HG02610 (cell line): ENCODE measurements around the gene PTPRN2.
A peak's percentile ranks its signal among the peaks of the same experiment; 100 is the strongest.
"Not testable (repeated sequence)": the region's sequence is repeated elsewhere in the genome, so short reads cannot be mapped to it uniquely, and the experiment has no call there.

Experiments used
- ATAC-seq: cut with Tn5 transposase; IDR thresholded peaks from one replicate; pipeline ENCODE4 v1.9.1; 2021; ENCODE audit warnings: mild to moderate bottlenecking, moderate library complexity; ENCODE audit not compliant: unreplicated experiment

Gene PTPRN2

DNA sequence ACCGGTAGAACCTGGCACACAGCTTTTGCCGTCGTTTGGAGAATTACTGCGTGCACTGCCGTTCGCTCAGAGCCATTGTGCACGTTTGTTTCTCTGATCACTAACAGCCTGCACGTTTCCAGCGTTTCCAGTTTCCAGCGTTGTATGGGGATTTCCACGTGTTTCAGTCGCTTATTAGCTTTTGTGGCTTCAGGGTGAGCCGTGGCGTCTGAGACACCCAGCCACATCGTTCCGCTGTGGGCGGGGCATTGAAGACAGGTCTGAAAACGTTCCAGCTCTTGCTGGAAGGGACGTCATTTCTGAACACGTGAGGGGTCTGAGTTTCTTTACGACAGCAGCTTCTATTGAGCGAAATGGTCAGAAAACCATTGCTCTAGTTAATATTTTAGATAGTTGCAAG lies 1086.0 kb downstream of the PTPRN2 start:
- no peak for ATAC-seq

DNA sequence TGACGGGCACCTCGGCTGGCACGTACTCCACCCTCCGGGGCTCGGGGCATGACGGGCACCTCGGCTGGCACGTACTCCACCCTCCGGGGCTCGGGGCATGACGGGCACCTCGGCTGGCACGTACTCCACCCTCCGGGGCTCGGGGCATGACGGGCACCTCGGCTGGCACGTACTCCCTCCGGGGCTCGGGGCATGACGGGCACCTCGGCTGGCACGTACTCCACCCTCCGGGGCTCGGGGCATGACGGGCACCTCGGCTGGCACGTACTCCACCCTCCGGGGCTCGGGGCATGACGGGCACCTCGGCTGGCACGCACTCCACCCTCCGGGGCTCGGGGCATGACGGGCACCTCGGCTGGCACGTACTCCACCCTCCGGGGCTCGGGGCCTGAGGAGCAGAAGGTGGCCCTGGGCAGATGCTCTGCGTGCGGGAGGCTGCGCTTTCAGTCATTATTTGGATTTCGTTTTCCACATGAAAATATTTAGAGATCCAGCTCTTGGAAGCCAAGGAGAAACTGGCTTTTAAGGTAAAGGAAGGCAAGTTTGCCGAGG lies 1086.6 kb downstream of the PTPRN2 start:
- not testable (repeated sequence) for ATAC-seq

DNA sequence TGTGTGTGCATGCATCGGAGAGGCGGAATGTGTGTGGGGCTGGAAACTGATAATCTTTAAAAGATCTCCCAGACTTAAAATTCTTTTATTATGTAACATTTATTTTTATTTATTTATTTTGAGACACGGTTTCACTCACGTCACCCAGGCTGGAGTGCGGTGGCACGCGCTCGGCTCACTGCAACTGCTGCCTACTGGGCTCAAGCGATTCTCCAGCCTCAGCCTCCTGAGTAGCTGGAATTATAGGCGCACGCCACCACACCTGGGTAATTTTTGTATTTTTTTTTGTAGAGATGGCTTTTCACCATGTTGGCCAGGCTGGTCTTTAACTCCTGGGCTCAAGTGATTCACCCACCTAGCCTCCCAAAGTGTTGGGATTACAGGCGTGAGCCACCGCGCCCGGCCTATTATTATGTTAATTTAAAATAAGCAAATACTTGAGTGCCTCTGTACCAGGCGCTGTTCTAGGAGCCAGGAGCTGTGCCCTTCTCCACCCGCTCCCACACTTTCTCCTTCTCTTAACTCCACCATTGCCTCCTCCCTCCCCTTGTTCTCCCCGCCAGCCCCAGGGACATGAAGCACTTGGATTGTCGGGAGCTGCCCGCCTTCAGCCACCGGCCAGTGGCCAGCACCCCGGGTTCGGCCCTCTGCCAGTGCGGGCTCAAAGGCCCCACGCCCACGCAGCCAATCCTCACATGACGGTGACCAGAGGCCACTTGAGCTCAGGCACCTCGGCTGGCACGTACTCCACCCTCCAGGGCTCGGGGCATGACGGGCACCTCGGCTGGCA lies 1087.3 kb downstream of the PTPRN2 start:
- ATAC-seq, result no peak

DNA sequence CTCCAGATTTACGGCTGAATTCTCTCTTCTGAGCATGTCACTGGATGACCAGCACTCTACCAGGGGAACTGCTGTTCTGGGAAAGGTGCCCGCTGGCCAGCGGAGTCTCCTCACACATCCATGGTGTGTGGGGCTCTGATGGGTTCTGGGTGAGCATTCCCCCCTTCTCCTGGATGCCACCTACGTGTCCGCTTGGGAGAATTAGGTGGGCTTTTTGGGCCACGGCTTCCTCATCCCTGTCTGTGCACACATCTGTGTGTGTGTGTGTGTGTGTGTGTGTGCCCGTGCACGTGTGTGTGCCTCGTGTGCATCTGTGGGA lies 1087.8 kb downstream of the PTPRN2 start:
- no peak for ATAC-seq

DNA sequence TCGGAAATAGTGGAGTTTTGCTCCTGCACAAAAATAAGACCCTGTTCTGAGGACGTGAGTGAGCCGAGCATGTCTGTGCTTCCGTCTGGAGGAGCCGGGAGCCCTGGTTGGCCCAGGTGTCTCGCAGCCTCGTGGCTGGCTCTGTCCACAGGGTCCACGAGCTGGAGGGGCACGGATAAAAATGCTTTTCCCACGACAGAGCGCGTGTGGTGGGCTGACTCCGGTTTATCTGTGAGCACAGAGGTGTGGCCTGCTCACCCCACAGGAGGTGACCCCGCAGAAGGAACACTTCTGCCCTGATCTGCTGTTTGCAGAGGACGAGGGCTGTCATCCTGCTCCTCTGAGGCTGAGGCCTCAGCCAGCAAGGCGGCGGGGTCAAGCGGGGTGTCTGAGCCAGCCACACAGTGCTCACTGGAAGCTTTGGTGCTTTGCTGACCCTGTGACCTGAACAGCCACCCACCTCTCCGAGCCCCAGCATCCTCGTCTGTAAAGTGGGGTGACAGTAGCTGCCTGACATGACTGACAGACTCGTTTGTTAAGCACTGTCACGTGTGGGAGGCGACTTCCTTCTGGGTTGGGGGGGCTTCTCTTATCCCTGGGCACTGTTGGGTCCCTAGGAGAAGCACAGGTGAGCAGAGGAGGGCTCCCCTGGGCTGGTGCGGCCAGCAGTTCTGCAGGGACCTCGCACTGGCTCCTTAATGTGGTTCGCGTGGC lies 1088.3 kb downstream of the PTPRN2 start:
- no peak for ATAC-seq

DNA sequence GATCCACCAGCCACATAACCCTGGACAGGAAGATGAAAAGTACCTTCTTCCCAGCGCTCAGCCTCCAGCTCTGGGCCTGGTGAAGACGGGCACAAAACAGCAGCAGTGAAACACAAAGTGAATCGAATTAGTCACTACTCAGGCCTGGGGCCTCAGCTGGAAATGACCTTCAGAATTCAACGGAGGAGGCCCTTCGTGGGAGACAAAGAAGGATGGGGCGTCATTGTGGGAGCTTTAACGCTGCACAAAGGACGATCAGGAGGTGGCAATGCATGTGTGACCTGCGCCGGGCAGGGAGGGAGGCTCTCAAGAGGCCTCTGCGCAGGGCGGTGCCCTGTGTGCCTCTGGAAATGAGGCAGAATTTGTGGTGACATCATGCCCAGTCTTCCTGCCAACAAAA lies 1089.0 kb downstream of the PTPRN2 start:
- no peak for ATAC-seq

DNA sequence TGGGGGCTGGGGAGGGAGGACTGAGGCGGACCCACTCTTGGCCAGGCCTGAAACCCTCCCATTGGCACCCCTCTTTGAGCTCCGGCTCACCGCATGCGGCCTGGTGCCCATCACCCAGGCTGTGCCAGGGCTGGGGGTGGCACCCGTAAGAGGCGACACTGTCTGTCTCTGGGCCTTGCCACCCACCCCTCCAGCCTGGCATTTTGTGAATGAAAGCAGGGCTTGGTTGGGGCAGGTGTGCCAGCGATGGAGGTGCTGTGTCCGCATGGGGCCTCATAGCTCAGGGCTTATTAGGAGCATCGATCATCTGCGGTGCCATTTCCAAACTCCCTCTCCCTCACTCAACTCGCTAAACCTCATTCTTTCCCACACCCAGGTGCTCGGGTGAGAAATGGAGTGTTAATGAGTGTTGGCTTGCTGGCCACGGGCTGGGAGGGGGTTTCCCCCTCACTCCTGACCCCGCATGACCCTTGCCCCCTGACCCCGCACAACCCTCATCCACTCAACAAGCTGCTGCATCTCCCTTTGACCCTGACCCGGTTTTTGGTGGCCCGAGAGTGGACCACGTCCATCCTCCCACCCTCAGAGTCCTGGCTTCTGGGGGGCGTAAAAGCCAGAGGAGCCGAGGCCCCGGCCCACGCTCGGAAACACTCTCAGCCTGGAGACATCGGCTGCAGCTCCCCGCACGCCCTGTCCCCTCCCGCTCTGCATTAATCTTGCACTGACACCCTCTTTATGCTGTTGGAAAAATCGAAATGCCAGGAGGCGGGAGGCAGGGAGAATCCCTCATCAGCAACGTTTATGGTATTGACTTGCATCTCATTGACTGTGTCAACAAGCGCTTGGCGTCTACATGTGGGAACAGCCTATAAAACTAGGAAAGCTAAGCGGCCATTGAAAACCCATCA lies 1089.6 kb downstream of the PTPRN2 start:
- no peak for ATAC-seq

DNA sequence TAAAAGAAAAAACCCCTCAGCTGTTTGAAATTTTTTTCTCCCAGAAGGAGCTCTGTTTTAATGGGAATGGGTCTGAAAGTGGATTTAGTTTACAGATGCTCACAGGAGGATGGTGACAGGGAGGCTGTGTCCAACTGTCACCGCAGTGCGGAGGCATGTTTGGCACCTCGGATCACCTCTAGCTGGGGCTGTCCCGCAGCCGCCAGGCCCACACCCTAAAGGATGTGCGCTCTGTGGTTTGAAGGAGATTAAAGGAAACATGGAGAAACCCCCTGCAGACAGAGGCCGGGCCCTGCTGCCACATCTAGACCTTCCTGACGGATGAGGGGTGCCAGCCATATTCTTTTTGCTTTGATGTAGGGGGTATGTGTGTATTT lies 1090.3 kb downstream of the PTPRN2 start:
- no peak for ATAC-seq

DNA sequence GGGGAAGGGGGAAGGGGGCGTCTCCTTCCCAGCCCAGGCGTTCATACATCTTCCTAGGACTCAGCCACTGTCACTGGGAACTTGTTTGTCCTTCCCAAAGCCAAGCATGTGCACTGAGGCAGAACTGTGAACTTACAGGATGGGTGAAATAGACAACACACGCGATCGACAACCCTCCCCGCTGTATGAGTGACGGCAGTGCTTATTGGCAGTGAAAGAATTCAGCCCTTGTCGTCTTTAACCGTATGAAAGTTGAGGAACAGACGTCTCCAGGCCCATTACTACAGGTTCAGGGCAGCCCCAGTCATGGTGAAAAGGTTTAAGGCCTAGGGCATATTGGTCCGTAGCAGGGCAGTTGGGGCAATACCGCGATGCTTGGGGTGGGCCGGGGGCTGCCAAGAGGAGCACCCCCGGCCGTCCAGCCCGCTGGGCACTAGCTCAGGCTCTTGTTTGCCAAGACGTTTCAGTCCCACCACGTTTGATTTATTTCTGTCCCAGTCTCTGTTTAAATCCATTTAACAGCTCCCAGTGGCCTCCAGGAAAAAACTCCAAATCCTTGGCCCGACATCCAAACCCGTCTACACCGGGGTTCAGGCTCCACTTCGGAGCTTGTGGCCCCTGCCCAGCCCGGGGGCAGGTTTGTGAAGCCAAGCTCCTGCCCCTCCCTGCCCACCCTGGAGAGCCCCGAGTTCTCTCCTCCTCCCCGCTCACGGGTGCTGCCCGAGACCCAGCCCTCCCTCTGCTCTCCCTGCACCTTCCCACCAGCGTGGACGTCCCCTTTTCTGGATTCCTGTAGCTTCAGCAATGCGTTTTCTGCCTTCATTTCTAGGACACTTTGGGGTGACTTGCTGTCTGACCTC lies 1091.0 kb downstream of the PTPRN2 start:
- ATAC-seq, result no peak

DNA sequence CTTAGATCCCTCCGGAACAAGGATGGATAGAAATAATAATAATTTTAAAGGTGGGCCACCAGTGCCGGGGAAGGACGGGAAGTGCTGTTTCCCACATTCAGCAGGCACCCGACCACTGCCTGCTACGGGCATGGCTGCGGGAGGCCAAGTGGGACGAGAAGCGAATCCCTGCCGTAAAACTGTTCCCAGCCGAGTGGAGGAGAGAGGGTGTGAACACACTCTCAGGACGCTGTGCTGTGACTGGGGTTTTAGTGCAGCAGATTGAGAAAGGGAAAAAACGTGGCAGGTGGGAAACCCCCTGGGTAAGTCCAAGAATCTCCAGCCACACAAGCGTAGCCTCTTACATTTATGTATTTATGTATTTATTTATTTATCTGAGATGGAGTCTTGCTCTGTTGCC lies 1092.0 kb downstream of the PTPRN2 start:
- ATAC-seq, result peak; percentile 79

DNA sequence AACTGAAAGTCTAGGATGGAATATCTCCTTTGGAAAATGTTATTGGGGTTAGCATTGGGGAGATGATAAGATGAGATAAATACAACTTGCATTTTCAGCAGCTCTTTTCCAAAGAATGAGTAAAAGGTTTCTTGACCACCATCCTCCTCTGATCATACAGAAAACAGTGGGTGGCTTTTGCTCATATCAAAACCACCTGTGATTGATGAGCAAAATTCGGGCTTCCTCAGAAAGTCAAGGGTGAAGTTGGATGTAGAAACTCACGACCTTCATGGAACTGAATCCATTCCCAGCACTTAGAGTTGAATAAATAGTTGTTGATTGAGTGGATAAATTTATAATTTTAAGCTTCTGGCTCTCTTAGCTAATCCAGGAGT lies 1092.5 kb downstream of the PTPRN2 start:
- no peak for ATAC-seq

DNA sequence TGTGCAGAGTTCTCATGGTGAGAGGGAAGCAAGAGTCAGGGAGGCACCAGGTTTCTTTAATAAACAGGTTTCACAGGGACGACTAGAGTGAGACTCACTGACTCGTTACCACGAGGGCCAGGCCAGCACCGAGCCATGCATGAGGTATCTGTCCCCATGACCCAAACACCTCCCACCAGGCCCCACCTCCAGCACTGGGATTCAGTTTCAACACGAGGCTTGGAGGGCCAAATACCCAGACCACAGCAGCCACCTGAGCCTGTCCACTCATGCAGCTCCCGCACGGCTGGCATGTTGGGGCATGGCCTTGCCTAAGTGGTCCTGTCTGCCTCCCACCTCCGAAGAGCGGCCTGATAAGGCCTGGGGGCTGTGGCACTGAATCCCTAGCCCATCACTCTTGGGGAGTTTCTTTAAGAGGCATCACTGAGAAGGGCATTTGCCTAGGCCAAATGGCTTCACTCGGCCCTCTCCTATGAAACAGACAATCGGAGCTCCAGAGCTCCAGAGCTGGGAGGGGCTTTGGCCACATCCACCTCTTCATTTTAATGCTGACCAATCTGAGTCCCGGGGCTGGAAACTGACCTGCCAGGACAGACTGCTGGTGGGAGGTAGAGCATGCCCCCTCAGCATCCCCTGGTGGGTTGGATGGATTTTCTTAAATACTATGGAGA lies 1093.0 kb downstream of the PTPRN2 start:
- ATAC-seq, result no peak

DNA sequence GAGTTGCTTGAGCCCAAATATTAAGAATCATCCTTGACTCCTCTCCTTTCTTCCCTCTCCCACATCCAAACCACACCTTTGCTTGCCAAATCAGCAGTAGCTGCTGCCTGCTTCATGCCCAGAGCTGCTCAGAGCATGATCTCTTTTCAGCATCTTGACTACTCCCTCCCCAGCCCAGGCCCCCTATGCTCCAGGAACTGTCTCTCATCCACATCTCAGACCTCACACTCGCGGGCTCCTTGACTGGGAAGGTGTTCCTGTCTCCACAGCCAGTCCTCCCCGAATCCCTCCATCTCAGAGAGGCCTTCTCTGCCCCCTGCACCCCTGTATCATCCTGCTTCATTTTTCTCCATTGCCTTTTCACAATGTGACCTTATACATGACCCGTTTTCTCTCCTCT lies 1093.8 kb downstream of the PTPRN2 start:
- ATAC-seq, result no peak

DNA sequence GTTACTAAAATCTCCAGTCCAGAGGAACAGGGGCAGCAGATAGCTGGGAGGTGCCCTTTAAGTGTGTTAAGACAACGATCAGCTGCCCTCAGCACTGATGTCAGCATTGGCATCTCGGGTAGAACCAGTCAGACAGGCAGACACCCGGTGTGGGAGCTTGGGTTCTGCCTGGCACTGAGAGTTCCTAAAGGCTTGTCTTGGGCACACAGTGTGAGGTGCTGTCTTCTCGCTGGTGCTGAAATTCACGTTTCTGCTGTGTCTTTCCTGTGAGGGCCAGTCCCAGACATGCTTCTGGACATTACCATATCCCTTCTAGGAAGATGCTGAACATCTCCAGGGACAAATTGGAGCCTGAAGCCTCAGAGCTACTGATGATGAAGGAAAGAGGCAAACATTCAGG lies 1094.6 kb downstream of the PTPRN2 start:
- ATAC-seq, result no peak

DNA sequence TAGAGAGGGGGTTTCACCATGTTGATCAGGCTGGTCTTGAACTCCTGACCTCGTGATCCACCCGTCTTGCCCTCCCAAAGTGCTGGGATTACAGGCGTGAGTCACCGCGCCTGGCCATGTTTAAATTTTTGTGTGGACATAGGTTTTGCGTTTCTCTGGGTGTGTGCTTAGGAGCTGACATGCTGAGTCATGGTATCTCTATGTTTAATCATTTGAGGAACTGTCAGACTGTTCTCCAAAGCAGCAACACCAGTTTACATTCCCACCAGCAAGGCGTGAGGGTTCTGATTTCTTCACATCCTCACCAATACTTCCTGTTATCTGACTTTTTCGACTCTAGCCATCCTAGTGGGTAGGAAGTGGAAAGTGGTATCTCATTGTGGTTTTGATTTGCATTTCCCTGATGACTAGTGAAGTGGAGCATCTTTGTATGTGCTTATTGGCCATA lies 1097.1 kb downstream of the PTPRN2 start:
- no peak for ATAC-seq

DNA sequence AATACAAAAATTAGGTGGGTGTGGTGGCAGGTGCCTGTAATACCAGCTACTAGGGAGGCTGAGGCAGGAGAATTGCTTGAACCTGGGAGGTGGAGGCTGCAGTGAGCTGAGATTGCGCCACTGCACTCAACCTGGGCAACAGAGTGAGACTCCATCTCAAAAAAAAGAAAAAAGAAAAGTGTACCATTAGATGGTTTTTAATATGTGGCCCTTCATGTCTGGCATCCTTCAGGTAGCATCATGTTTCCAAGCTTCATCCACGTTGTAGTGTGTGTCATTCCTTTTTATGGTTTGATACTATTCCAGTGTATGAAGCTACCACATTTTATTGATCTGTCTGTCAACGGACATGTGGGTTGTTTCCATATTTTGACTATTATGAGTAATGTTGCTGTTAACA lies 1097.8 kb downstream of the PTPRN2 start:
- not testable (repeated sequence) for ATAC-seq
